T-helper 17 cell (primary cell): ENCODE data around the gene NIT2. TPM values are rescaled to one million over a fixed set of nuclear protein-coding genes. Genes with fewer than 3 reads are reported as not detected.
"Not testable (repeated sequence)": the region's sequence is repeated elsewhere in the genome, so short reads cannot be mapped to it uniquely, and the experiment has no call there.

Source experiments
- ATAC-seq: fragments of 150-1000 bp; cut with Tn5 transposase; 2 replicates; pipeline ENCODE4 v1.10.0; 2021; ENCODE audit warnings: mild to moderate bottlenecking, moderate library complexity
- DNase-seq, 3 donors: peaks; one replicate each; pipeline versions ENCODE4 v3.0.0 to v3.0.0-alpha.2; 2020 to 2021
- H3K9me3 ChIP-seq: one replicate; pipeline ENCODE4 v1.7.0; 2013; ENCODE audit warnings: low read length, mild to moderate bottlenecking; ENCODE audit not compliant: control insufficient read depth, poor library complexity, severe bottlenecking
- H3K27ac Mint-ChIP-seq: one replicate; pipeline ENCODE4 v1.8.0; 2022; ENCODE audit warnings: mild to moderate bottlenecking, moderate library complexity, mixed read lengths
- H3K27me3 Mint-ChIP-seq: one replicate; pipeline ENCODE4 v1.8.0; 2022; ENCODE audit warnings: mixed read lengths
- H3K36me3 Mint-ChIP-seq: one replicate; pipeline ENCODE4 v1.8.0; 2022; ENCODE audit warnings: low read depth, mixed read lengths
- H3K4me1 Mint-ChIP-seq: one replicate; pipeline ENCODE4 v1.8.0; 2022; ENCODE audit warnings: mild to moderate bottlenecking, mixed read lengths
- H3K4me3 Mint-ChIP-seq: one replicate; pipeline ENCODE4 v1.8.0; 2022; ENCODE audit warnings: mild to moderate bottlenecking, moderate library complexity, mixed read lengths
- total RNA-seq, 4 donors: library from RNA in 2 of 4; stranded (reverse) in 2 of 4; gene quantifications; one replicate each; pipeline ENCODE4 v1.2.3 and lab custom pipeline; 2022 to 2026

The NIT2 gene
- total RNA-seq, 2 donors from 2014 or later = 24.0 to 30.1 TPM

DNA sequence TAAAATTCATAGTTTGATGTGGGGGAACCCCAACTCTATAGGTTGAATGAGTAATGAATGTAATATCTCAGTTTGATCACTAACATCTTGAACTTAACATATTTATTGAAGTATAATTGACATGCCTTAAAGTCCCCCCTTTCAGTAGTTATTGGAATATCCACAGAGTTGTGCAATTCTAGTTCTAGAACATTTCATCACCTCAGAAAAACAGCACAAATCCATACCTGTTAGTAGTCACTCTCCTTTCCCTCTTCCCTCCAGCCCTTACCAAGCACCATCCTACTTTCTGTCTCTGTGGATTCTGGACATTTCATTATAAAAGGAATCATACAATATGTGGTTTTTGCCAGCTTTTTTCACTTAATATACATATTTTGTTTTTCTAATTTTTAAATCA, 8.7 kb upstream of the NIT2 start:
- Mint-ChIP-seq H3K36me3 (peaks cover 2% of the 10 kb centered on the region), H3K4me3 (no peak overlapping the region), H3K4me1 (peaks cover 5% of the 10 kb centered on the region), H3K27me3 (no peaks in the 10 kb centered on the region), H3K27ac (no peak overlapping the region)
- DNase-seq = no peak
- H3K9me3 ChIP-seq = no peaks in the 10 kb centered on the region
- ATAC-seq = no peak

DNA sequence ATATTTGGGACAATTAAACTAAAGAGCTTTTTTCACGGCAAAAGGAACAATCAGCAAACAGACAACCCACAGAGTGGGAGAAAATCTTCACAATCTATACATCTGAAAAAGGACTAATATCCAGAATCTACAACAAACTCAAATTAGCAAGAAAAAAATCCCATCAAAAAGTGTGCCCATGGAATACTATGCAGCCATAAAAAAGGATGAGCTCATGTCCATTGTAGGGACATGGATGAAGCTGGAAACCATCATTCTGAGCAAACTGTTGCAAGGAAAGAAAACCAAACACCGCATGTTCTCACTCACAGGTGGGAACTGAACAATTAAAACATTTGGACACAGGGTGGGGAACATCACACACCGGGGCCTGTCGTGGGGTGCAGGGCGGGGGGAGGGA, 7.2 kb upstream of the NIT2 start:
- not testable (repeated sequence) for H3K4me1 Mint-ChIP-seq, H3K27me3 Mint-ChIP-seq, ATAC-seq, H3K27ac Mint-ChIP-seq, H3K9me3 ChIP-seq, DNase-seq, H3K36me3 Mint-ChIP-seq, H3K4me3 Mint-ChIP-seq

DNA sequence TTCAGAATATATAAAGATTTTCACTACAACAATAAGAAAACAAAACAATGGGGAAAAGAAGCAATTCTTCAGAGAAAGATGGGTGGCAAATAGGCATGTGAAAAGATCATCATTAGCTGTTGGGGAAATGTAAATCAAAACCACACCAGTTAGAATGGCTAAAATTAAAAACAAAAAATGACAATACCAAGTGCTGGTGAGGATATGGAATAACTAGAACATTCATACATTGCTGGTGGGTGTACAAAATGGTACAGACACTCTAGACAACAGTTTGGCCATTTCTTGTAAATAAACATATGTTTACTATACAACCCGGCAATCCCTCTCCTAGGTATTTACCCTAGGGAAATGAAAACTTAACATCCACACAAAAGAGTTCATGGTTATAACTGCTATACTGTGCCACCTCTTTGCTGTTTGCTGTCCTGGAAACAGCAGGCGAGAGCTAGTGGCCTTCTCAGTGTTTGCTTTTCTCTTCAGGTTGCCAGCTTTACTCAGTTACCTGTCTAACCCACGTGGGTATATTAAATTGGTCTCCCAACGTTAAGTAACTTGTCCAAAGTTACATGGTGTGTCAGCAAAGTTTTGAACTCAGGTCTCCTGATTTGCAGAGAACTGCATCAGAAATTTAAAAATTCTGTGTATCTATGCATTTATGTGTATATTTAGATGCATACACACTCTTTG, 4.6 kb upstream of the NIT2 start:
- Mint-ChIP-seq H3K27me3 (no peaks in the 10 kb centered on the region), H3K27ac (no peak overlapping the region), H3K4me1 (peaks cover 5% of the 10 kb centered on the region), H3K36me3 (peaks cover 2% of the 10 kb centered on the region), H3K4me3 (no peak overlapping the region)
- H3K9me3 ChIP-seq = no peaks in the 10 kb centered on the region
- ATAC-seq (no peak), DNase-seq (no peak)

DNA sequence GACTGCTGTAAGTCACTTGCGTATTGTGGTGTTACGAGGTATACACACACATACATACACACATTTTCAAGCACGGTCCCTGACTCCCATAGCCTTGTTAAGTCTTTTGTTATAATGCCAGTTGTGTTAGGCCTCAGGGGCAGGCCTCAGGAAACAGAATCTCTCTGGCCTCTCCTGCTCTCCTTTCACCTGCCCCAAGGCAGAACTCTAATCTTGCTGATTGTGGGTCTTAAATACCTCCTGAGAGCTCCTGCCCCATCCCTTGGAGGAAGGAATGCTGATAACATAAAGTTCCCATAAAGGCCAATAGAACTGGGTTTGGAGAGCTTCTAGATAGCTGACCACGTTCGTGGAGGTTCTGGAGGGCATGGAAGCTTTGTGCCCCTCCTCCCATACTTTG, 3.9 kb upstream of the NIT2 start:
- ATAC-seq (no peak), DNase-seq (no peak)
- H3K4me3 Mint-ChIP-seq = peak overlapping the region; percentile 52
- peaks cover 2% of the 10 kb centered on the region for H3K36me3 Mint-ChIP-seq
- no peak overlapping the region for H3K27ac Mint-ChIP-seq
- H3K9me3 ChIP-seq = no peaks in the 10 kb centered on the region
- peaks cover 9% of the 10 kb centered on the region for H3K4me1 Mint-ChIP-seq
- no peaks in the 10 kb centered on the region for H3K27me3 Mint-ChIP-seq

DNA sequence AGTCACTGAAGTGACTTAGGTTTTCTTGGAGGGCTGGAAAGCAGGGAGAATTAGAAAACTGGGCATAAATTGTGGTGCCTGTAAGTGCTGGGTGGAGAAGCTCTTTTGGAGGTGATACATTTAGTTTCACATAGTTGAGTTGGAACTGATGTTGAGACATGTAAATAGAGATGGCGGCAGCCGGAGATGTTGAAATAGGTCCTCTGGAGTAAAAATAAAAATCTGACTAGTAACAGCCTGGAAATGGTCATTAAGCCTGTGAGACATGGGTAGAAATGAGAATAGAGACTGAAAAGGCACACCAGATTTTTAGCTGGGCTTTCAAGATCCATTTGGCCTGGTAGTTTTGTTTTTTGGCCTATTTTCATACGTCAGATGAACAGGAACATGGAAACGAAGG, 2.9 kb upstream of the NIT2 start:
- no peaks in the 10 kb centered on the region for H3K9me3 ChIP-seq
- Mint-ChIP-seq H3K27ac (peak overlapping the region; percentile 77), H3K27me3 (no peaks in the 10 kb centered on the region), H3K36me3 (no peaks in the 10 kb centered on the region), H3K4me3 (no peak overlapping the region), H3K4me1 (peaks cover 14% of the 10 kb centered on the region)
- DNase-seq = no peak
- no peak for ATAC-seq

DNA sequence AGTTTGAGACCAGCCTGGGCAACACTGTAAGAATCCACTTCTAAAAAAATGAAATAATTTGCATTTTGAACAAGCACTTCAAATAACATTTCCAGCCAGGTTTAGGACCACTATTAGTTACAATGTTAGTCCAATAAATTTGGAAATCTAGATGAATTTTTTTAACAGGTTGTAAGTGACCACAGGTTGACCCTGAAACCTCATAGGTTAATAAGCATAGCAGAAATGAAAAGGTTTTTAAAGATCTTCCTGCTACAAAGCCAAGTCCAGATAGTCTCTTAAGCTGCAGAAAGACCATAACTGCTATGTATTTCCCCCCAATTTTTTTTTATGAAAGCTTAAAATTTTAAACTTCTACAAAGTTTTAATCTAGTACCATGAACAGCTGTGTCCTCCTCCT, 1.5 kb upstream of the NIT2 start:
- no peak for DNase-seq
- H3K27ac Mint-ChIP-seq = peak overlapping the region; percentile 47
- H3K4me3 Mint-ChIP-seq = no peak overlapping the region
- no peak for ATAC-seq
- H3K27me3 Mint-ChIP-seq = no peaks in the 10 kb centered on the region
- H3K36me3 Mint-ChIP-seq = no peaks in the 10 kb centered on the region
- no peaks in the 10 kb centered on the region for H3K9me3 ChIP-seq
- H3K4me1 Mint-ChIP-seq = peaks cover 14% of the 10 kb centered on the region

DNA sequence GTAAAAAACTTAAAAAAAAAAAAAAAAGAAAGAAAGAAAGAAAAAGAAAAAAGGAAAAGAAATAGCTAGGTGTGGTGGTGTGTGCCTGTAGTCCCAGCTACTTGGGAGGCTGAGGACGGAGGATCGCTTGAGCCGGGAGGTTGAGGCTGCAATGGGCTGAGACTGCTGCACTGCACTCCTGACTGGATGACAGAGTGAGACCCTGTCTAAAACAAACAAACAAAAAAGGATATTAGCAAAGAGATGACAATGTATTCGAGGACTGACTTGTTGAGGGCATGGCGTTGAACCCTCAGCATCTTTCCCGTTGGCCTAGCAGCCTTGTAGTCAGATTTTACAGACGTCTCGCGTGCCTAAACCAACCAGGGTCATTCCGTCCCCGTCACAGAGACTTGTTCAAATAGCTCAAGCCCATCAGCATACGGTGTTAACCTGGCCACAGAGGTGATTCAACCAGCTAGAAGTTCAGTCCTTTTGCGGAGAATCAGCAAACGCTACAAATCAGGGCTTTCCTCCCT, 528 bp upstream of the NIT2 start:
- Mint-ChIP-seq H3K27ac (no peak overlapping the region), H3K27me3 (no peaks in the 10 kb centered on the region), H3K4me1 (peaks cover 15% of the 10 kb centered on the region), H3K4me3 (peak overlapping the region; percentile 95), H3K36me3 (peaks cover 2% of the 10 kb centered on the region)
- ATAC-seq (no peak), DNase-seq (no peak)
- no peaks in the 10 kb centered on the region for H3K9me3 ChIP-seq

DNA sequence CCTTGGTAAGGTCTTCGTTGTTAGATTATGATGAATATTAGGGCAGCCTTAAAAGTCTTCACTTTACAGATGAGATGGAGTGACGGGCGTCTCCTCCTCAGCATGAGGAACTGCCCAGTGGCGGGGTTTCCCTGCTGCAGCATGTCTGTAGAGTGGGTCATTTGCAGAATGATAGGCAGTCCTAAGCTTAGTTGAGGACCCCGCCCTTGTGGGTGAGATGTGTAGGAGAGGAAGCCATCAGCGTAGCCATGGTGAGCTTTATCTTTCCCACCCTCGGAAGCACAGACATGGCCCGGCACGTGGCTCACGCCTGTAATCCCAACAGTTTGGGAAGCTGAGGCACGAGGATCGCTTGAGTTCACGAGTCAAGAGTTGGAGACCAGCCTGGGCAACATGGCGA, 877 bp downstream of the NIT2 start:
- ATAC-seq (no peak), DNase-seq (no peak)
- peaks cover 16% of the 10 kb centered on the region for H3K4me1 Mint-ChIP-seq
- H3K4me3 Mint-ChIP-seq = peak overlapping the region; percentile 95
- H3K27me3 Mint-ChIP-seq = no peaks in the 10 kb centered on the region
- H3K36me3 Mint-ChIP-seq = peaks cover 3% of the 10 kb centered on the region
- no peaks in the 10 kb centered on the region for H3K9me3 ChIP-seq
- H3K27ac Mint-ChIP-seq = peak overlapping the region; percentile 93

DNA sequence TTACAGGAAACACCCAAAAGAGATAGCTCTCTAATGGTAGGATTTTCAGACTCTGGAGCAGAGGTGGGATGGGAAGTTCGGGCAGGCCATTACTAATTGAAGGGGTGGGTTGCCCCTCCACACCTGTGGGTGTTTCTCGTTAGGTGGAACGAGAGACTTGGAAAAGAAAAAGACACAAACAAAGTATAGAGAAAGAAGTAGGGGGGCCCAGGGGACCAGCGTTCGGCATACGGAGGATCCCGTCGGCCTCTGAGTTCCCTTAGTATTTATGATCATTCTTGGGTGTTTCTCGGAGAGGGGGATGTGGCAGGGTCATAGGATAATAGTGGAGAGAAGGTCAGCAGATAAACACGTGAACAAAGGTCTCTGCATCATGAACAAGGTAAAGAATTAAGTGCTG, 1.7 kb downstream of the NIT2 start:
- H3K27me3 Mint-ChIP-seq, H3K9me3 ChIP-seq, H3K36me3 Mint-ChIP-seq, DNase-seq, ATAC-seq: not testable (repeated sequence)
- H3K4me1 Mint-ChIP-seq = peaks cover 15% of the 10 kb centered on the region
- H3K27ac Mint-ChIP-seq = peak overlapping the region; percentile 93
- peak overlapping the region; percentile 31 for H3K4me3 Mint-ChIP-seq

DNA sequence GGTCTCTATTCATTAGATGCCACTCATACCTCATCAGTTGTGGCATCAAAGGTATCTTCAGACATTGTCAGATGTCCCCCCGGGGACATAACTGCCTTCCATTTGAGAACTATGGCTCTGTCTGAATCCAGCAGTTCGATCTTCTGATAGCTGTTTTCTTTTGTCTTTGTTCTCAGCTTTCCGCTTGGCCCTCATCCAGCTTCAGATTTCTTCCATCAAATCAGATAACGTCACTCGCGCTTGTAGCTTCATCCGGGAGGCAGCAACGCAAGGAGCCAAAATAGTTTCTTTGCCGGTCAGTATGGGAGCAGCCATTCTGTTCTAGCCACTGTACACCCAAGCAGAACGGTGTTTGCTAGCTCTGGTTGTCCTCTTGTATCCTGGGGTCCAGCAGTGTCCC, 4.4 kb downstream of the NIT2 start:
- peaks cover 21% of the 10 kb centered on the region for H3K4me1 Mint-ChIP-seq
- DNase-seq (no peak), ATAC-seq (no peak)
- peaks cover 5% of the 10 kb centered on the region for H3K36me3 Mint-ChIP-seq
- no peaks in the 10 kb centered on the region for H3K27me3 Mint-ChIP-seq
- no peak overlapping the region for H3K27ac Mint-ChIP-seq
- H3K9me3 ChIP-seq = no peaks in the 10 kb centered on the region
- no peak overlapping the region for H3K4me3 Mint-ChIP-seq

DNA sequence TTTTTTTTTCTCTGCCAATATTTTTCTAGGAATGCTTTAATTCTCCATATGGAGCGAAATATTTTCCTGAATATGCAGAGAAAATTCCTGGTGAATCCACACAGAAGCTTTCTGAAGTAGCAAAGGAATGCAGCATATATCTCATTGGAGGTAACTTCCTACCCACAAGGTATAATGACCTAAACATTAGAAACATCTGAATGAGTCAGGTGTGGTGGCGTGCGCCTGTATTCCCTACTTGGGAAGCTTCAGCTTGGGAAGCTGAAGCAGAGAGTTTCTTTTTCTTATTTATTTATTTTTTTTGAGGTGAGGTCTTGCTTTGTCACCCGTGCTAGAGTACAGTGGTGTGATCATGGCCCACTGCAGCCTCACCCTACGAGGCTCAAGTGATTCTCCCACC, 5.2 kb downstream of the NIT2 start:
- no peak overlapping the region for H3K4me3 Mint-ChIP-seq
- H3K4me1 Mint-ChIP-seq = peaks cover 24% of the 10 kb centered on the region
- H3K9me3 ChIP-seq = no peaks in the 10 kb centered on the region
- no peaks in the 10 kb centered on the region for H3K27me3 Mint-ChIP-seq
- ATAC-seq (no peak), DNase-seq (no peak)
- H3K27ac Mint-ChIP-seq = no peak overlapping the region
- peaks cover 7% of the 10 kb centered on the region for H3K36me3 Mint-ChIP-seq

DNA sequence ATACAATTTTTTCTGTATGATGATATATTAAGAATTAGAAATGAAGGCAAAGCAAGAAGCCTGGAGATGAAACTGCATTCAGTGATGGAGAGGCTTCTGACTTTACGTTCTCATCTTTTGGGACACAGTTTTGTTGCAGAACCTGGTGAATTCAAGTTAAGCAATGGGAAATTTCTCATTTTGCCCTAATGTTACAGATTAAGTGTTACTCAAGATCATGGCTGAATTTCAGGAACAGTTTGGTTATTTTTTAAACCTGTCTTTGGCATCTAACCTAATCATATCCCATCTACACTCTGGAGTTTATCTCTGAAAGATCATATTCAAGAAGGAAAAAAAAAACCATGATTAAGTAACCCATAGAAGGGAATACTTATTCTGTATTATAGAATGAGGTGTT, 6.0 kb downstream of the NIT2 start:
- H3K27ac Mint-ChIP-seq = no peak overlapping the region
- H3K4me1 Mint-ChIP-seq = peaks cover 20% of the 10 kb centered on the region
- H3K27me3 Mint-ChIP-seq = no peaks in the 10 kb centered on the region
- no peak overlapping the region for H3K4me3 Mint-ChIP-seq
- DNase-seq = no peak
- no peak for ATAC-seq
- peaks cover 9% of the 10 kb centered on the region for H3K36me3 Mint-ChIP-seq
- H3K9me3 ChIP-seq = no peaks in the 10 kb centered on the region

DNA sequence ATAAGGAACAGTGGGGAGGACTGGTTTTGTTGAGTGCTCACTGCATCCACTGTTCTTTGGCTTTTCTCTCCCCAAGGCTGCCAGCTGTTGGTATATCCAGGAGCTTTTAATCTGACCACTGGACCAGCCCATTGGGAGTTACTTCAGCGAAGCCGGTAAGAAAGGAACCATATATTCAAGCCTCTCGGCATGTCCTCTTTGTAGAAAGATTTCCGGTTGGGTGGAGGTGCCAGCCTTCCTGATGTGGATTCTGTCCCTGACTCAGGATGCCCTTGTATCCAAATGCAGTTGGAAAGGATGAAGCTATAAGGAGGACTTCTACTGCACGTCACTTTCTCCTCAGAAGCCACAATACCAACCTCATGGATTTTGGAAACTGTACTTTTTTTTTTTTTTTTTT, 14.2 kb downstream of the NIT2 start:
- no peaks in the 10 kb centered on the region for H3K27me3 Mint-ChIP-seq
- H3K4me3 Mint-ChIP-seq = no peak overlapping the region
- H3K36me3 Mint-ChIP-seq = peaks cover 18% of the 10 kb centered on the region
- no peak for ATAC-seq
- H3K9me3 ChIP-seq = peaks cover 3% of the 10 kb centered on the region
- H3K27ac Mint-ChIP-seq = no peak overlapping the region
- H3K4me1 Mint-ChIP-seq = peaks cover 5% of the 10 kb centered on the region
- no peak for DNase-seq

DNA sequence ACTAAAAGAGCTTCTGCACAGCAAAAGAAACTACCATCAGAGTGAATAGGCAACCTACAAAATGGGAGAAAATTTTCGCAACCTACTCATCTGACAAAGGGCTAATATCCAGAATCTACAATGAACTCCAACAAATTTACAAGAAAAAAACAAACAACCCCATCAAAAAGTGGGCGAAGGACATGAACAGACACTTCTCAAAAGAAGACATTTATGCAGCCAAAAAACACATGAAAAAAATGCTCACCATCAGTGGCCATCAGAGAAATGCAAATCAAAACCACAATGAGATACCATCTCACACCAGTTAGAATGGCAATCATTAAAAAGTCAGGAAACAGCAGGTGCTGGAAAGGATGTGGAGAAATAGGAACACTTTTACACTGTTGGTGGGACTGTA, 17.2 kb downstream of the NIT2 start:
- not testable (repeated sequence) for H3K4me1 Mint-ChIP-seq, H3K27me3 Mint-ChIP-seq, H3K27ac Mint-ChIP-seq, H3K4me3 Mint-ChIP-seq, DNase-seq, ATAC-seq, H3K9me3 ChIP-seq
- peaks cover 12% of the 10 kb centered on the region for H3K36me3 Mint-ChIP-seq
